H9 (cell line): Measurements from ENCODE around the gene ZBTB26. TPM values are rescaled to one million over a fixed set of nuclear protein-coding genes. Genes with fewer than 3 reads are reported as not detected.

Experiments used
- DNase-seq: peaks from one replicate; pipeline ENCODE4 v3.0.0-alpha.2; 2017
- H2AFZ ChIP-seq: one replicate; pipeline ENCODE4 v1.6.1; 2013; ENCODE audit warnings: mild to moderate bottlenecking, low read length, control low read depth, moderate library complexity
- H2AK5ac ChIP-seq: 2 replicates; pipeline ENCODE4 v1.6.1; 2013; ENCODE audit warnings: low read length, control low read depth, mixed read lengths; ENCODE audit not compliant: insufficient read length
- H2BK120ac ChIP-seq: one replicate; pipeline ENCODE4 v1.6.1; 2013; ENCODE audit warnings: low read depth, mild to moderate bottlenecking, low read length, control low read depth, inconsistent platforms; ENCODE audit not compliant: poor library complexity, severe bottlenecking
- H2BK12ac ChIP-seq: 2 replicates; pipeline ENCODE4 v1.6.1; 2013; ENCODE audit warnings: low read length, control low read depth, mixed read lengths, low read depth; ENCODE audit not compliant: insufficient read length
- H2BK15ac ChIP-seq: 2 replicates; pipeline ENCODE4 v1.6.1; 2013; ENCODE audit warnings: low read depth, low read length, control low read depth
- H2BK20ac ChIP-seq: one replicate; pipeline ENCODE4 v1.6.1; 2013; ENCODE audit warnings: low read depth, mild to moderate bottlenecking, low read length, control low read depth, inconsistent platforms; ENCODE audit not compliant: poor library complexity, severe bottlenecking
- H2BK5ac ChIP-seq: 2 replicates; pipeline ENCODE4 v1.6.1; 2013; ENCODE audit warnings: low read length, control low read depth, mixed read lengths; ENCODE audit not compliant: insufficient read length
- H3K14ac ChIP-seq: 2 replicates; pipeline ENCODE4 v1.6.1; 2013; ENCODE audit warnings: low read length, control low read depth; ENCODE audit not compliant: insufficient read depth
- H3K18ac ChIP-seq: 2 replicates; pipeline ENCODE4 v1.6.1; 2013; ENCODE audit warnings: low read depth, mild to moderate bottlenecking, mixed read lengths, low read length, control low read depth; ENCODE audit not compliant: insufficient read length
- H3K23ac ChIP-seq: 2 replicates; pipeline ENCODE4 v1.6.1; 2013; ENCODE audit warnings: low read length, control low read depth, mixed read lengths, low read depth; ENCODE audit not compliant: insufficient read length
- H3K23me2 ChIP-seq: 2 replicates; pipeline ENCODE4 v1.6.1; 2013; ENCODE audit warnings: low read depth, mild to moderate bottlenecking, mixed read lengths, low read length, control low read depth; ENCODE audit not compliant: insufficient read length, poor library complexity, severe bottlenecking
- H3K27ac ChIP-seq: 2 replicates; pipeline ENCODE4 v1.5.1; 2013; ENCODE audit warnings: low read length, control low read depth, mixed read lengths, low read depth; ENCODE audit not compliant: insufficient read length
- H3K27me3 ChIP-seq: 2 replicates; pipeline ENCODE4 v1.6.1; 2013; ENCODE audit warnings: low read length, control low read depth, inconsistent platforms; ENCODE audit not compliant: insufficient read depth
- H3K4ac ChIP-seq: 2 replicates; pipeline ENCODE4 v1.6.1; 2013; ENCODE audit warnings: low read depth, mild to moderate bottlenecking, control low read depth, inconsistent platforms, low read length, moderate library complexity
- H3K4me1 ChIP-seq: 2 replicates; pipeline ENCODE4 v1.6.1; 2013; ENCODE audit warnings: low read length, control low read depth, inconsistent platforms; ENCODE audit not compliant: insufficient read depth
- H3K4me2 ChIP-seq: 2 replicates; pipeline ENCODE4 v1.6.1; 2013; ENCODE audit warnings: low read length, control low read depth, mixed read lengths; ENCODE audit not compliant: insufficient read length, insufficient read depth
- H3K56ac ChIP-seq: 2 replicates; pipeline ENCODE4 v1.6.1; 2013; ENCODE audit warnings: low read depth, mild to moderate bottlenecking, mixed read lengths, low read length, control low read depth; ENCODE audit not compliant: insufficient read length
- H3K79me1 ChIP-seq: 2 replicates; pipeline ENCODE4 v1.6.1; 2013; ENCODE audit warnings: low read depth, mild to moderate bottlenecking, moderate library complexity, low read length, control low read depth, inconsistent platforms; ENCODE audit not compliant: insufficient read depth, poor library complexity, severe bottlenecking
- H3K79me2 ChIP-seq: 2 replicates; pipeline ENCODE4 v1.6.1; 2013; ENCODE audit warnings: low read length, control low read depth, inconsistent platforms; ENCODE audit not compliant: insufficient read depth
- H3K9ac ChIP-seq: 2 replicates; pipeline ENCODE4 v1.6.1; 2013; ENCODE audit warnings: low read length, control low read depth, mixed read lengths; ENCODE audit not compliant: insufficient read length; ENCODE audit errors: extremely low read depth
- H3K9me3 ChIP-seq: one replicate; pipeline ENCODE4 v1.6.1; 2013; ENCODE audit warnings: low read depth, low read length, inconsistent platforms; ENCODE audit not compliant: control insufficient read depth
- H3T11ph ChIP-seq: one replicate; pipeline ENCODE4 v1.6.1; 2013; ENCODE audit warnings: mild to moderate bottlenecking, low read length, control low read depth, inconsistent platforms
- H4K20me1 ChIP-seq: one replicate; pipeline ENCODE4 v1.6.1; 2013; ENCODE audit not compliant: control insufficient read depth, insufficient read length, insufficient read depth
- H4K5ac ChIP-seq: 2 replicates; pipeline ENCODE4 v1.6.1; 2013; ENCODE audit warnings: low read depth, mild to moderate bottlenecking, mixed read lengths, low read length, control low read depth; ENCODE audit not compliant: insufficient read length
- H4K8ac ChIP-seq: replicated peaks from 2 replicates; pipeline ENCODE4 v1.6.1; 2013; ENCODE audit warnings: low read length, control low read depth, mixed read lengths, low read depth; ENCODE audit not compliant: insufficient read length
- H4K91ac ChIP-seq: 2 replicates; pipeline ENCODE4 v1.6.1; 2013; ENCODE audit warnings: low read depth, mild to moderate bottlenecking, moderate library complexity, mixed read lengths, low read length, control low read depth; ENCODE audit not compliant: insufficient read length
- H3K27ac Mint-ChIP-seq, 3 experiments: 2 replicates in 2 of 3; 3 replicates in 1 of 3; pipeline ENCODE4 v1.8.0; 2020 to 2021; ENCODE audit warnings: mixed read lengths in 3 of 3, mild to moderate bottlenecking in 1 of 3, moderate library complexity in 1 of 3
- H3K27me3 Mint-ChIP-seq: 2 replicates; pipeline ENCODE4 v1.8.0; 2021; ENCODE audit warnings: low read depth, mild to moderate bottlenecking, moderate library complexity, mixed read lengths
- H3K36me3 Mint-ChIP-seq, 3 experiments: 2 replicates in 2 of 3; 3 replicates in 1 of 3; pipeline ENCODE4 v1.8.0; 2020 to 2021; ENCODE audit warnings: low read depth in 3 of 3, mixed read lengths in 3 of 3; ENCODE audit not compliant: insufficient read depth in 1 of 3
- H3K4me1 Mint-ChIP-seq, 2 experiments: 2 replicates each; pipeline ENCODE4 v1.8.0; 2020; ENCODE audit warnings: mixed read lengths in 2 of 2
- H3K4me3 Mint-ChIP-seq, 2 experiments: 2 replicates in 1 of 2; 3 replicates in 1 of 2; pipeline ENCODE4 v1.8.0; 2020 to 2021; ENCODE audit warnings: mild to moderate bottlenecking in 2 of 2, mixed read lengths in 2 of 2, moderate library complexity in 1 of 2
- H3K9me3 Mint-ChIP-seq, 2 experiments: 2 replicates in 1 of 2; 3 replicates in 1 of 2; pipeline ENCODE4 v1.8.0; 2020; ENCODE audit warnings: mild to moderate bottlenecking in 2 of 2, mixed read lengths in 2 of 2, moderate library complexity in 1 of 2
- CTCF ChIP-seq: fragments of 200-600 bp; sonication (generic); conservative IDR thresholded peaks from 3 replicates; pipeline ENCODE4 v1.8.0; 2021; ENCODE audit warnings: antibody characterized with exemption, mild to moderate bottlenecking
- WGBS: extraction: QIAGEN DNeasy Blood & Tissue Kit; methylation state at CpG from one replicate; pipeline ENCODE4 v1.1.7; 2013; ENCODE audit warnings: missing lambda C conversion rate, low lambda C conversion rate, mixed read lengths; ENCODE audit not compliant: insufficient read length; ENCODE audit errors: extremely low coverage; 5-methylcytosine and 5-hydroxymethylcytosine counted together
- total RNA-seq: library from RNA; stranded (reverse); gene quantifications from 2 replicates; pipeline ENCODE4 v1.2.1, GENCODE V29; 2021

Gene ZBTB26
- total RNA-seq, 1 experiment from 2014 or later, result 5.8 TPM

- H3K4me2 ChIP-seq, result no peak overlapping the region
- peaks cover 6% of the 10 kb centered on the region; the same call in 1 of the 2 replicates for H3K79me2 ChIP-seq
- H4K8ac ChIP-seq, result no peak overlapping the region
- Mint-ChIP-seq H3K27me3 (no peaks in the 10 kb centered on the region), H3K27ac (no peak overlapping the region), H3K4me1 (peaks cover 11 to 16% of the 10 kb centered on the region in 2 experiments), H3K36me3 (peaks cover 3 to 29% (median 26%) of the 10 kb centered on the region in 3 experiments; a peak in 6 of 7 replicates), H3K4me3 (no peak overlapping the region), H3K9me3 (no peaks in the 10 kb centered on the region)
- no peak overlapping the region for H3K9ac ChIP-seq
- H3K27me3 ChIP-seq, result no peaks in the 10 kb centered on the region
- no peak overlapping the region for H2AK5ac ChIP-seq
- no peak overlapping the region for H3T11ph ChIP-seq
- H3K4me1 ChIP-seq, result peaks cover 2% of the 10 kb centered on the region; the same call in 1 of the 2 replicates
- no peak overlapping the region for H3K27ac ChIP-seq
- no peak overlapping the region for H2AFZ ChIP-seq
- no peak overlapping the region for H2BK120ac ChIP-seq
- WGBS, result no CpG with 5 or more reads among the region's 5 CpGs
- H2BK15ac ChIP-seq, result no peak overlapping the region
- H4K20me1 ChIP-seq, result no peaks in the 10 kb centered on the region
- no peak overlapping the region for H3K4ac ChIP-seq
- H4K5ac ChIP-seq, result no peak overlapping the region
- H3K79me1 ChIP-seq, result no peaks in the 10 kb centered on the region
- H2BK12ac ChIP-seq, result no peak overlapping the region
- H2BK5ac ChIP-seq, result no peak overlapping the region
- H3K56ac ChIP-seq, result no peak overlapping the region
- no peak overlapping the region for H2BK20ac ChIP-seq
- no peak overlapping the region for H4K91ac ChIP-seq
- no peak overlapping the region for H3K23ac ChIP-seq
- DNase-seq, result no peak
- H3K14ac ChIP-seq, result no peak overlapping the region
- TF ChIP-seq CTCF, result no peak
- no peaks in the 10 kb centered on the region for H3K9me3 ChIP-seq
- no peak overlapping the region for H3K18ac ChIP-seq
- peaks cover 3% of the 10 kb centered on the region for H3K23me2 ChIP-seq
These were observed 5.2 kb upstream of the ZBTB26 start for GRCh38 chr9:122936464-122936863.
